ENCODE data around the gene ENTREP3.
A peak's percentile ranks its signal among the peaks of the same experiment; 100 is the strongest.

The ENTREP3 gene

DNA sequence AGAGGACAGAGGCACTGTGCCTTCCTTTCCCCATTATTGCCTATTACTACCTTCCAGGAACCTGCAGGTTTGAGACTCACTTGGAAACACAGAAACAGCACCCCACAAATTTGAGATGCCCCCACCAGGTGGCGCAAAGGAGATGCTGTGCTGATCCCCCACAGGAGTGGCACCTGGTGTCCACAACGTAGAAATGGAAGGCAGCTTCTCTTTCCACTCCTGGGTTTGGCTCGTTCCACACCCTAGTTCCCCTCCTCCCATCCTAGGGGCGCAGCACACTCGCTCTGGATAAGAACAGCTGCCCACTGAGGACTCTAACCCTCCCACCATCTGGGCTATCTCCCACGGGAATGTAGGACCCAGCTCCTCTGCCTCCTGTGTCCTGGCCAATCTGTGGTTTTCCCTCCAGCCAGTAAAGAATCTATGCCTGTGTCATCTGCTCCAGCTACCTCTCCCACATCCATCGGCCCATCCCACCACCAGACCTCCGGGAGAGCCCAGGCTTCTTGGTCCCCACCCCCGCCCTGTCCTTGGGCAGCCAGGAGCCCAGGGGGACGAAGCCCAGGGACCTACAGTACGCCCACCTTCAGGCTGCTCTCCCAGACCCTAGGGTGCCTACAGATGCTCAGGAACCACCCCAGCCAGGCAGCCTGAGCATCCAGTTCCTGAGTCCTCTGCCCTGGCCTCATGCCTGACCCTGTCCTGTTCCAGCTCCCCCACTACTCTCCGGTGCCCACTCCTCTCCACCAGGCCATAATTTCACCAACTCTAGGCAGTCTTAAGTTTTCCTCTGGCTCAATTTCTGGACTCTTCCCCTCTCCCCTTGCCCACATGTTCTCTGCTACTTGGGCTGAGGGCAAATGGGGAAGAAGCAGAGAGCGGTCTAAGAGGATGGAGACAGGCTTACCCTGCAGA lies 48.1 kb downstream of the ENTREP3 start:
- H3K27me3 ChIP-seq (ENCODE audit: control insufficient read depth in 3 of 3, insufficient read depth in 3 of 3, low read depth in 1 of 3, low read length in 3 of 3) = no peaks in the 10 kb centered on the region
- no peak overlapping the region for H2BK12ac ChIP-seq (ENCODE audit: low read length)
- peaks cover 13 to 15% of the 10 kb centered on the region in 2 donors for H3K4me1 ChIP-seq (ENCODE audit: control insufficient read depth in 2 of 2, insufficient read depth in 1 of 2, low read depth in 1 of 2, low read length in 2 of 2)
- peak overlapping the region; percentile 97 for H3K18ac ChIP-seq (ENCODE audit: low read length)
- no peak overlapping the region for H2AFZ ChIP-seq (ENCODE audit: low read length)
- H3K4ac ChIP-seq (ENCODE audit: low read length) = peak overlapping the region; percentile 86
- H4K91ac ChIP-seq (ENCODE audit: low read depth, low read length, poor library complexity) = peak overlapping the region; percentile 89
- WGBS, 2 donors (ENCODE audit: extremely low coverage in 2 of 2, insufficient read length in 2 of 2, insufficient replicate concordance in 1 of 2) = no CpG with 5 or more reads among the region's 13 CpGs
- peak; percentile 70 for DNase-seq (ENCODE audit: low spot score)
- peak overlapping the region; percentile 89 for H2BK120ac ChIP-seq (ENCODE audit: low read depth, low read length)
- H4K8ac ChIP-seq (ENCODE audit: low read depth, low read length) = peak overlapping the region; percentile 99
- no peaks in the 10 kb centered on the region for H3K9me3 ChIP-seq (replicated peaks in 1 of 2; ENCODE audit: control insufficient read depth in 2 of 2, insufficient read depth in 1 of 2, low read depth in 1 of 2, low read length in 2 of 2)
- H3K79me1 ChIP-seq (ENCODE audit: low read depth, low read length) = peaks cover 6% of the 10 kb centered on the region
- peak overlapping the region; percentile 86 for H3K14ac ChIP-seq (ENCODE audit: low read length)
- H3K4me3 ChIP-seq (ENCODE audit: low read length in 2 of 2) = peak overlapping the region; percentile 76 to 82
- peak overlapping the region; percentile 95 for H3K4me2 ChIP-seq (ENCODE audit: insufficient read depth, low read length, poor library complexity, severe bottlenecking)
- H3K9ac ChIP-seq (ENCODE audit: low read depth, low read length, poor library complexity) = peak overlapping the region; percentile 97
- H3K27ac ChIP-seq (replicated peaks; ENCODE audit: low read length) = peak overlapping the region; percentile 83
- peak overlapping the region; percentile 98 for H2BK5ac ChIP-seq (ENCODE audit: low read length)
- H3K23ac ChIP-seq (ENCODE audit: low read depth, low read length, poor library complexity) = peak overlapping the region; percentile 95
- peaks cover 16 to 51% of the 10 kb centered on the region in 2 donors for H3K36me3 ChIP-seq (replicated peaks in 1 of 2; ENCODE audit: control insufficient read depth in 2 of 2, insufficient read depth in 2 of 2, low read length in 2 of 2)
- H2AK5ac ChIP-seq (ENCODE audit: low read depth, low read length) = peak overlapping the region; percentile 98
- H2BK15ac ChIP-seq (ENCODE audit: low read length) = peak overlapping the region; percentile 99

DNA sequence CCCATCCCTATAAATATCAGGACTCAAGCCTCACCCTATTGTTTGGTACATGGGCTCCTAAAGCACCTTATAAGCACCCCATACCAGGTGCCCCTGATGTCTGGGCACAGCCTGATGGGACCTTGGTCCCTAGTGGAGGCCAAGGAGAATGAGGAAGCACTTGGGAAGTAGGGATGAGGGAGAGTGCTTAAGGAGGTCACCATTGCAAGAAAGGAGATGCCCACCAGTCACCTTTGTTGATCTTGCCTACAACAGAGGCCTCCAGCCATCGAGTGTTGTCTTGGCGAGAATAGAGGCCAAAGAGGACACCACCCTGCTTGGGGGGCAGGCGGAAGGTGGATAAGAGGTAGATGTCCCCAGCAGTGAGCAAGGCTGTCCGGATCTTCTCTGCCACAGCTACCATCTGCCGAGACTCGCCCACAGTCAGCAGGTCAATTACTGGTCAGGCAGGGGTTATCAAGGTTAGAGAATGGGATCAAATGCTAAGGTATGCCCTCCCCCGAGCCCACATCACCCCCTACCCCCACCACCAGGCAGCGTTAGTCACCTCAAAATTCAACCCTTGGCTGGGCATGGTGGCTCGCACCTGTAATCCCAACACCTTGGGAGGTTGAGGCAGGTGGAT lies 49.2 kb downstream of the ENTREP3 start:
- H2AK5ac ChIP-seq (ENCODE audit: low read depth, low read length) = peak overlapping the region; percentile 75
- no peak overlapping the region for H3K4me3 ChIP-seq (ENCODE audit: low read length in 2 of 2)
- H2BK120ac ChIP-seq (ENCODE audit: low read depth, low read length) = no peak overlapping the region
- H2AFZ ChIP-seq (ENCODE audit: low read length) = no peak overlapping the region
- H2BK15ac ChIP-seq (ENCODE audit: low read length) = no peak overlapping the region
- H3K9ac ChIP-seq (ENCODE audit: low read depth, low read length, poor library complexity) = peak overlapping the region; percentile 54
- no peak overlapping the region for H3K4ac ChIP-seq (ENCODE audit: low read length)
- H4K91ac ChIP-seq (ENCODE audit: low read depth, low read length, poor library complexity) = no peak overlapping the region
- H3K4me2 ChIP-seq (ENCODE audit: insufficient read depth, low read length, poor library complexity, severe bottlenecking) = no peak overlapping the region
- no peak overlapping the region for H2BK12ac ChIP-seq (ENCODE audit: low read length)
- H4K8ac ChIP-seq (ENCODE audit: low read depth, low read length) = peak overlapping the region; percentile 52
- no peak overlapping the region for H3K14ac ChIP-seq (ENCODE audit: low read length)
- peaks cover 6% of the 10 kb centered on the region for H3K79me1 ChIP-seq (ENCODE audit: low read depth, low read length)
- H3K27me3 ChIP-seq (ENCODE audit: control insufficient read depth in 3 of 3, insufficient read depth in 3 of 3, low read depth in 1 of 3, low read length in 3 of 3) = no peaks in the 10 kb centered on the region
- no peak for DNase-seq (ENCODE audit: low spot score)
- H3K27ac ChIP-seq (replicated peaks; ENCODE audit: low read length) = peak overlapping the region; percentile 8
- H3K36me3 ChIP-seq (replicated peaks in 1 of 2; ENCODE audit: control insufficient read depth in 2 of 2, insufficient read depth in 2 of 2, low read length in 2 of 2) = peaks cover 27 to 54% of the 10 kb centered on the region in 2 donors
- peak overlapping the region; percentile 19 for H3K23ac ChIP-seq (ENCODE audit: low read depth, low read length, poor library complexity)
- H3K9me3 ChIP-seq (replicated peaks in 1 of 2; ENCODE audit: control insufficient read depth in 2 of 2, insufficient read depth in 1 of 2, low read depth in 1 of 2, low read length in 2 of 2) = no peaks in the 10 kb centered on the region
- WGBS, 2 donors (ENCODE audit: extremely low coverage in 2 of 2, insufficient read length in 2 of 2, insufficient replicate concordance in 1 of 2) = no CpG with 5 or more reads among the region's 9 CpGs
- H2BK5ac ChIP-seq (ENCODE audit: low read length) = no peak overlapping the region
- peak overlapping the region; percentile 15 for H3K18ac ChIP-seq (ENCODE audit: low read length)
- H3K4me1 ChIP-seq (ENCODE audit: control insufficient read depth in 2 of 2, insufficient read depth in 1 of 2, low read depth in 1 of 2, low read length in 2 of 2) = peaks cover 13 to 15% of the 10 kb centered on the region in 2 donors

DNA sequence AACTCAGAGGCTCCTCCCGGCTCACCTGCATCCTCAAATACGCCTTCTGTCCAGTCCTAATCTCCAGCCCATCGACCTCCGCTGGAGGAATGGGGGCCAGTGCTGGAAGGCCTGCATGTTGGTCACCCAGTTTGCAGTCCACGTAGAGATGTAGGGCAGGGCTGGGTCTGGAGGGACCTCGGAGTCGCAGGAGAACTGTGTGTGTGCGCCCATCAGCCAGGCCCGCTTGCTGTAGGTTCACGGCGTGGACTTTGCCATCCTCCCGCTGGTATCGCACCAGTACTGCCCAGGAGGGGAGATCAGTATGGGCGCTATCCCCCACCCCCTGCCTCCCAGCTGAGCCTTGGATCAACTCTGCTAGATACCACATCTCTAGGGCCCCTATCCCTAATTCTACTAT lies 50.2 kb downstream of the ENTREP3 start:
- WGBS, 2 donors (ENCODE audit: extremely low coverage in 2 of 2, insufficient read length in 2 of 2, insufficient replicate concordance in 1 of 2) = no CpG with 5 or more reads among the region's 14 CpGs
- no peak overlapping the region for H3K9ac ChIP-seq (ENCODE audit: low read depth, low read length, poor library complexity)
- H3K4me3 ChIP-seq (ENCODE audit: low read length in 2 of 2) = no peak overlapping the region
- H2AFZ ChIP-seq (ENCODE audit: low read length) = no peak overlapping the region
- no peak overlapping the region for H2AK5ac ChIP-seq (ENCODE audit: low read depth, low read length)
- peaks cover 37 to 58% of the 10 kb centered on the region in 2 donors for H3K36me3 ChIP-seq (replicated peaks in 1 of 2; ENCODE audit: control insufficient read depth in 2 of 2, insufficient read depth in 2 of 2, low read length in 2 of 2)
- no peaks in the 10 kb centered on the region for H3K27me3 ChIP-seq (ENCODE audit: control insufficient read depth in 3 of 3, insufficient read depth in 3 of 3, low read depth in 1 of 3, low read length in 3 of 3)
- no peak overlapping the region for H2BK15ac ChIP-seq (ENCODE audit: low read length)
- H3K14ac ChIP-seq (ENCODE audit: low read length) = no peak overlapping the region
- no peaks in the 10 kb centered on the region for H3K9me3 ChIP-seq (replicated peaks in 1 of 2; ENCODE audit: control insufficient read depth in 2 of 2, insufficient read depth in 1 of 2, low read depth in 1 of 2, low read length in 2 of 2)
- H2BK5ac ChIP-seq (ENCODE audit: low read length) = no peak overlapping the region
- no peak overlapping the region for H3K18ac ChIP-seq (ENCODE audit: low read length)
- H3K23ac ChIP-seq (ENCODE audit: low read depth, low read length, poor library complexity) = no peak overlapping the region
- H3K4me1 ChIP-seq (ENCODE audit: control insufficient read depth in 2 of 2, insufficient read depth in 1 of 2, low read depth in 1 of 2, low read length in 2 of 2) = peaks cover 13 to 18% of the 10 kb centered on the region in 2 donors
- no peak overlapping the region for H3K4ac ChIP-seq (ENCODE audit: low read length)
- DNase-seq (ENCODE audit: low spot score) = no peak
- no peak overlapping the region for H4K91ac ChIP-seq (ENCODE audit: low read depth, low read length, poor library complexity)
- no peak overlapping the region for H2BK120ac ChIP-seq (ENCODE audit: low read depth, low read length)
- H3K4me2 ChIP-seq (ENCODE audit: insufficient read depth, low read length, poor library complexity, severe bottlenecking) = no peak overlapping the region
- H4K8ac ChIP-seq (ENCODE audit: low read depth, low read length) = no peak overlapping the region
- peak overlapping the region; percentile 15 for H3K27ac ChIP-seq (replicated peaks; ENCODE audit: low read length)
- H2BK12ac ChIP-seq (ENCODE audit: low read length) = no peak overlapping the region
- H3K79me1 ChIP-seq (ENCODE audit: low read depth, low read length) = peaks cover 6% of the 10 kb centered on the region
